MV-4-11 (cell line): Measurements from ENCODE around the gene CFAP299.

Experiments
- DNase-seq: peaks from one replicate; lab custom pipeline; 2025; lab: John Stamatoyannopoulos, UW

CFAP299 gene

DNA sequence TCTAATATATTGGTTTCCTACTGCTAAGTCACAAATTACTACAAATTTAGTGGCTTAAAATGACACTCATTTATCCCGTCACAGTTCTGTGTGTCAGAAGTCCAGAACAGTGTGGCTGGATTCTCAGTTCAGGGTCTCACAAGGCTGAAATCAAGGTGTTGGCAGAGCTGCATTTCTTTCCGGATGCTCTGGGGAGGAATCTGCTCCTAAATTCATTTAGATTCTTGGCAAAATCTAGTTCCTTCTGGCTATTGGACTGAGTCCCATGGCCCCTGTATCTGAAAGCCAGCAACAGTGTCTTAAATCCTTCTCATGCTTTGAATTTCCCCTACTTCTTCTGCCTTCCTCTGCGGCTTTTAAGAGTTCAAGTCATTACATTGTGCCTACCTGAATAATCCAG is 591.9 kb downstream of the CFAP299 start:
- no peak for DNase-seq

GRCh38 chr4:80931631-80932081 is 596.1 kb downstream of the CFAP299 start:
- DNase-seq, result no peak

DNA sequence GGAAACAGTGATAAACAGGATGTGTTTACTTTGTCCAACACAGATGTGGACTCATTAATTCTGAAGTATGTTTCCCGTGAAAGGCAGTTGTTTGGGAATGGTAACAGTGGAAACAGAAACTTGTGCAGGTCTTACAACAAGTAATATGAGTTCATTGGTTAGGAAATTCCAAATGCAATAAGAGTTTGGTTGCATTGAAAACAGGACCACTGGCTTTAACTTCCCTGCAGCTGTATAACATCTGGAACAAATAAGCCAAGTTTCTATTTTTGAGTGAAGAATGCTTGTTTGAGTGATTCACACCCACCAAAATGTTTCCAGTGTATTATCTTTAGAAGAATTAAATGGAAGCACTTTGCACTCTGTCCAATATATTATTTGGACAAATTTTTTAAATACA is 612.6 kb downstream of the CFAP299 start:
- no peak for DNase-seq

DNA sequence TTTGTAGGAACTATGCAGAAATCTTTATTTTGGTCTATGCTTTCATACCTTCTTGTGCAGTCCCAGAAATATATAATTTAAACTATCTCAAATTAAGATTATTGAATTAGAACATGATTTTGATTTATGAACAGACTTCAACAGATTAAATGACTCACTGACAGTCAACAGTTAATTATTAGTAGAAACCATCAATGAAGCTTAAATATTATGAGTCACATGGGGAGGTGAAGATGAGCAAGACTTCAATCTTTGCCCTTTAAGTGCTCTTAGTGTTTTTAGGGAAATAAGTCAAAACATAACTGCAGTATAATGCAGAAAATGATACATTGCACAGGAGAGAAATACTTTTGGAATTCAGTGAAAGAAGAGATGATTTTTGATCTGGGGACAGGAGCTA is 613.5 kb downstream of the CFAP299 start:
- DNase-seq, result no peak

GRCh38 chr4:80956421-80956820 is 620.9 kb downstream of the CFAP299 start:
- DNase-seq, result no peak

- DNase-seq, result no peak
Observed at GRCh38 chr4:80963051-80963450, 627.5 kb downstream of the CFAP299 start.

GRCh38 chr4:80967346-80967745 is 631.8 kb downstream of the CFAP299 start:
- no peak for DNase-seq

DNA sequence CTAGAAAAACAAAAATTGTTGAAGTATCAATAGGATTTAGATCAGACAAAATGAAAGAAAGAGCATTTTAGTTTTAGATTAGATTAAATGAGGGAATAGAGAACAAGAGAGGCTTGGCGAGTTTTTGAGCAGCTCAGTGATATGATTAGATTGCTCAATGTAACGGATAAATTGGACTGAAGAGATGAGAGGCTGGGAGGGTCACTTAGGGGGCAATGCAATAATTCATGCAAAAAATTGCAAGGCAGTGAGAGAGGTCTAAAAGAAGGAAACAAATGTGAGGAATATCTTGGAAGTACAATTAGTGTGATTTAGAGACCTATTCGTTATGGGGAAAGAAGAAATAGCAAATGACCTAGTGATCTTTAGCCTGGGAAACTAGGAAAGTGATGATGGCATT is 644.7 kb downstream of the CFAP299 start:
- no peak for DNase-seq

DNA sequence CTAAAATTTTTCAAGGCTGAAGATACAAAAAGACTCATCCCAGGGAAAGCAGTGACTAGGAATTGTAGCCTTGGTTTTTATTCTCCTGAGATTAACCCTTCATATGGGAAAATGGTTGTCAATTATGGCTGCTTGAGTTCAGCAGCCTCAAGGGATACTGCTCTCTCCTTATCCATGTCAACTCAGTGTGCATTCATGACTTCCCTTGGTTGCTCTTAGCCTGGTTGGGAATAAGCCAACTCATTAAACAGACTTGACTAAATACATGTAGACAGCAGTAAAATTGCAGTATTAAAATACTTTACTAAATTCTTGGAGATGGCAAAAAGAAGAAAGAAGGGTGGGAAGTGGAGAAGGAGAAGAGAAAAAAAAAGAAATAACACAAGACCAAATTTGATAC is 650.5 kb downstream of the CFAP299 start:
- DNase-seq, result no peak

- peak; percentile 16 for DNase-seq
Observed at GRCh38 chr4:80989921-80990544, 654.5 kb downstream of the CFAP299 start.

DNA sequence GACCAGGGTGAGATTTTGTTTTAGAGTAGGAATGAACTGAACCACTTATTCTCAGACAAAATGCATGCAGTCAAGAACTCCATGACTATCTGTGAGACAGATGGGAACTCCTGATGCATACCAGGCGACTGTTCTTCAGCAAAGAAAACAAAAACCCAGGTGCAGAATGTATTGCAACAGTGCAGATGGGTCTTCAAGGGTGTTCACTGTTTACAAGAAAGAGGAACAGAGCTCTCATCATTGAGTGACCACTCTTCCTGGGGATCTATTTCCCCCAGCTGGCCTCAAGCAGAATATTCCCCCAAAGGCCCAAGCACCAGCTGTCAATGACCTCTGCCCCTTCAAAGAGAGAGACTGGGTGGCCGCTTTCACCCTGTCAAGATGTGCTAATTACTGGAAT is 655.3 kb downstream of the CFAP299 start:
- no peak for DNase-seq

- DNase-seq, result no peak
Observed at GRCh38 chr4:80999943-81000342, 664.4 kb downstream of the CFAP299 start.

DNA sequence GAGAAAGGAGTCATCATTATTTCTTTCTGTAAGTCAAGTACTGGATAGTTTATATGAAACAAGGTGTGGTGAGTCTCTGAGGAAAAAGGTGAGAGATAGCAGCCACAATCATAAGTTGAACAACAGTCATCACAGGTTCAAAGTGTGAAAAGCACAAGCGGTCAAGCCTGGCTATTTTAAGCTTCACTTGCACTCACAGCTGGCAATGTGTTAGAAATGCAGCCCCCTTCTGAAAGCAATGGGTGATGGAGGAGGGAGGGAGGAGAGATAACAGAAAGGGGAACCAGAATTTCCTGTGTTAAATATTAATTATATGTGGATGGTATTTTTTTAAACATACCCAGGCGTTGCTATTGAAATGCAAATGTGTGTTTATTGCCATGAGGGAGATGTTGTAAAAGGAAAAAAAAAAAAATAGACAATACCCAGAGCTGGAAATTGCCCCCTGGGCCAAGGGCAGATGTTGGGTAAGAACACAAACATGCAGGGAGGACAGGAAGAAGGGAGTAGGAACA is 668.1 kb downstream of the CFAP299 start:
- no peak for DNase-seq

DNA sequence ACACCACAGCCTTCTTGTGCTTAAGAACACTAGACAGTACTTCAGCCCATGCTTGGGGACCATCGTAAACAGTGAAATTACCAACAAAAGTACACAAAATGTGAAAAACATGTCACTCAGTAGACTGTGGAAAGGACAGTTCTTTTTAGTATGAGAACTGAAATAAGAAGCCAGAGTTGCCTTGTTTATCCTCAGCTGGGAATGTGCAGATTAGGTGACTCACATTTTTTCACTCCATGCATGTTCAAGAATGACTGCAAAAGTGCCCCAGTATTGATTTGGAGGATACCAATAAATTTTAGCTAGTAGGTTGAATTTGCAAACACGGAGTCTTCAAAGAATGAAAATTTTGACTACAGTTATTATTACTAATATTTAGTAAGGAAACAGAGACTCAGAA is 671.9 kb downstream of the CFAP299 start:
- no peak for DNase-seq
